ENCODE measurements around the gene TRPV6. TPM values are rescaled to one million over a fixed set of nuclear protein-coding genes. Genes with fewer than 3 reads are reported as not detected.

Gene TRPV6
- total RNA-seq, 3 donors from 2014 or later (not counting 1 experiment from before 2014, with no cell fraction given): not detected

DNA sequence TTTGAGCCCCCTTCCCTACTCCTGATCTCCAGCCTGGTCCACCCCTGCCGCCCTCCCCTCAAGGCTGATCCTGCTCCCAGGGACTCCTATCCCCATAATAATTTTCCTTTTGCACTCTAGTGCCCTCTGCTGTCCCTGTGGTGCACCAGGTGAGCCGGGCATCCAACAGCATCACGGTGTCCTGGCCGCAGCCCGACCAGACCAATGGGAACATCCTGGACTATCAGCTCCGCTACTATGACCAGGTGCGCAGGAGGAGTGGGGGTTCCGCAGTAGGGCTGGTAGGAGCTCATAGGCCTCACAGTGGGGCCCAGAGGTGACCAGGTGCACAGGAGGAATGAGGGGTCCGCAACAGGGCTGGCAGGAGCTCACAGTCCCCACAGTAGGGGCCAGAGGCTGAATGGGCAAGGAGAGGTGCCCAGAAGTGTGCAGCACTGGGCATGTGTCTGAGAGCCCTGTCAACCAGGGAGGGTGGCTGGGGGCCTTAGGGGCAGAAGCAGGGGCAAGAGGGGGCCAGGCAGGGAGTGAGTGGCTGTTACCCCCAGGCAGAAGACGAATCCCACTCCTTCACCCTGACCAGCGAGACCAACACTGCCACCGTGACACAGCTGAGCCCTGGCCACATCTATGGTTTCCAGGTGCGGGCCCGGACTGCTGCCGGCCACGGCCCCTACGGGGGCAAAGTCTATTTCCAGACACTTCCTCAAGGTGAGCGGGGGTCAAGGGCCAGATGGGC lies 19.0 kb downstream of the TRPV6 start:
- H3K4me1 ChIP-seq (ENCODE audit: control insufficient read depth, insufficient read depth, low read length): no peaks in the 10 kb centered on the region
- no peaks in the 10 kb centered on the region for H3K36me3 Mint-ChIP-seq
- no peak overlapping the region for H3K4me3 ChIP-seq (ENCODE audit: low read length)
- H3K27ac Mint-ChIP-seq: no peak overlapping the region
- no peaks in the 10 kb centered on the region for H3K9me3 Mint-ChIP-seq
- H3K27me3 Mint-ChIP-seq (ENCODE audit: low read depth in 2 of 2): no peaks in the 10 kb centered on the region
- DNase-seq (peak in 1 of 2 donors; percentile 48), ATAC-seq (no peak)
- H3K36me3 ChIP-seq (ENCODE audit: control insufficient read depth, insufficient read depth, low read length): no peaks in the 10 kb centered on the region
- no peak overlapping the region for H3K27ac ChIP-seq (ENCODE audit: low read length)
- no peaks in the 10 kb centered on the region for H3K27me3 ChIP-seq (ENCODE audit: control insufficient read depth, insufficient read depth, low read length)
- intact Hi-C loops (cut with micrococcal nuclease): no loop called here
- H3K4me1 Mint-ChIP-seq: no peaks in the 10 kb centered on the region
- TF ChIP-seq, protein P1, sequence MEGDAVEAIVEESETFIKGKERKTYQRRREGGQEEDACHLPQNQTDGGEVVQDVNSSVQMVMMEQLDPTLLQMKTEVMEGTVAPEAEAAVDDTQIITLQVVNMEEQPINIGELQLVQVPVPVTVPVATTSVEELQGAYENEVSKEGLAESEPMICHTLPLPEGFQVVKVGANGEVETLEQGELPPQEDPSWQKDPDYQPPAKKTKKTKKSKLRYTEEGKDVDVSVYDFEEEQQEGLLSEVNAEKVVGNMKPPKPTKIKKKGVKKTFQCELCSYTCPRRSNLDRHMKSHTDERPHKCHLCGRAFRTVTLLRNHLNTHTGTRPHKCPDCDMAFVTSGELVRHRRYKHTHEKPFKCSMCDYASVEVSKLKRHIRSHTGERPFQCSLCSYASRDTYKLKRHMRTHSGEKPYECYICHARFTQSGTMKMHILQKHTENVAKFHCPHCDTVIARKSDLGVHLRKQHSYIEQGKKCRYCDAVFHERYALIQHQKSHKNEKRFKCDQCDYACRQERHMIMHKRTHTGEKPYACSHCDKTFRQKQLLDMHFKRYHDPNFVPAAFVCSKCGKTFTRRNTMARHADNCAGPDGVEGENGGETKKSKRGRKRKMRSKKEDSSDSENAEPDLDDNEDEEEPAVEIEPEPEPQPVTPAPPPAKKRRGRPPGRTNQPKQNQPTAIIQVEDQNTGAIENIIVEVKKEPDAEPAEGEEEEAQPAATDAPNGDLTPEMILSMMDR (IDR thresholded peaks at IDR 0.05): no peak
- no peaks in the 10 kb centered on the region for H3K9me3 ChIP-seq (ENCODE audit: control insufficient read depth, insufficient read depth, low read length)
- WGBS (ENCODE audit: insufficient coverage): 87% methylated on average over 18 of the region's 18 CpGs
- H3K4me3 Mint-ChIP-seq: no peak overlapping the region

DNA sequence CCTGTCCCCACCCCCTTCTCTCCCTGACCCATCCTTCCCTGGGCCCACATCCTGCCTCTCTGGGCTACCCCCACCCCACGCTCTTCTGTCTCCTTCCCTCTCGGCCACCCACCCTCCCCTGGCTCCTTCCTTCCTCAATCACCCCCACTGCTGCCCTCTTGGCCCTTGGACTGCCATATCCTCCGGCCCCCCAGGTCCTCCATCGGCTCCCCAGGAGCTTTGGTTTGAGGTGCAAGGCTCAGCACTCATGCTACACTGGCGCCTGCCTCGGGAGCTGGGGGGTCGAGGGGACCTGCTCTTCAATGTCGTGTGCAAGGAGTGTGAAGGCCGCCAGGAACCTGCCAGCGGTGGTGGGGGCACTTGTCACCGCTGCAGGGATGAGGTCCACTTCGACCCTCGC lies 19.8 kb downstream of the TRPV6 start:
- H3K27ac ChIP-seq (ENCODE audit: low read length): no peak overlapping the region
- H3K27me3 ChIP-seq (ENCODE audit: control insufficient read depth, insufficient read depth, low read length): no peaks in the 10 kb centered on the region
- Mint-ChIP-seq H3K27ac (no peak overlapping the region), H3K9me3 (no peaks in the 10 kb centered on the region), H3K36me3 (no peaks in the 10 kb centered on the region), H3K27me3 (ENCODE audit: low read depth in 2 of 2) (no peaks in the 10 kb centered on the region), H3K4me1 (no peaks in the 10 kb centered on the region), H3K4me3 (no peak overlapping the region)
- H3K36me3 ChIP-seq (ENCODE audit: control insufficient read depth, insufficient read depth, low read length): no peaks in the 10 kb centered on the region
- TF ChIP-seq, protein P1 (IDR thresholded peaks at IDR 0.05): no peak
- WGBS (ENCODE audit: insufficient coverage): 64% methylated on average over 13 of the region's 13 CpGs
- no peak overlapping the region for H3K4me3 ChIP-seq (ENCODE audit: low read length)
- ATAC-seq: no peak
- H3K4me1 ChIP-seq (ENCODE audit: control insufficient read depth, insufficient read depth, low read length): no peaks in the 10 kb centered on the region
- no peak for DNase-seq
- no peaks in the 10 kb centered on the region for H3K9me3 ChIP-seq (ENCODE audit: control insufficient read depth, insufficient read depth, low read length)
- intact Hi-C loops (cut with micrococcal nuclease): no loop called here

GRCh38 chr7:142864980-142865747 lies 20.4 kb downstream of the TRPV6 start:
- TF ChIP-seq, protein P1 (IDR thresholded peaks at IDR 0.05): no peak
- ATAC-seq (no peak), DNase-seq (no peak)
- Mint-ChIP-seq H3K9me3 (no peaks in the 10 kb centered on the region), H3K4me1 (no peaks in the 10 kb centered on the region), H3K4me3 (no peak overlapping the region), H3K27me3 (ENCODE audit: low read depth in 2 of 2) (no peaks in the 10 kb centered on the region), H3K36me3 (no peaks in the 10 kb centered on the region), H3K27ac (no peak overlapping the region)
- Histone ChIP-seq H3K9me3 (ENCODE audit: control insufficient read depth, insufficient read depth, low read length) (no peaks in the 10 kb centered on the region), H3K27me3 (ENCODE audit: control insufficient read depth, insufficient read depth, low read length) (no peaks in the 10 kb centered on the region), H3K4me1 (ENCODE audit: control insufficient read depth, insufficient read depth, low read length) (no peaks in the 10 kb centered on the region), H3K27ac (ENCODE audit: low read length) (no peak overlapping the region), H3K4me3 (ENCODE audit: low read length) (no peak overlapping the region), H3K36me3 (ENCODE audit: control insufficient read depth, insufficient read depth, low read length) (no peaks in the 10 kb centered on the region)
- intact Hi-C loops (cut with micrococcal nuclease): no loop called here
- WGBS (ENCODE audit: insufficient coverage): 85% methylated on average over 14 of the region's 14 CpGs

All from natural killer cell (primary cell).